Epithelial cell of proximal tubule (primary cell): ENCODE results near the gene DTX1. TPM values are rescaled to one million over a fixed set of nuclear protein-coding genes. Genes with fewer than 3 reads are reported as not detected.

Experiments
- DNase-seq: peaks from one replicate; pipeline ENCODE4 v3.0.0-alpha.2; 2011; ENCODE audit warnings: low read depth
- H3K4me3 ChIP-seq: 2 replicates; pipeline ENCODE4 v1.5.1; 2011; ENCODE audit warnings: low read depth, mild to moderate bottlenecking, low read length
- total RNA-seq: library from RNA; depleted of rRNA; stranded (reverse); fragments of >200 nt; gene quantifications from 2 replicates; pipeline ENCODE4 v1.2.3, GENCODE V29; 2015
- TF ChIP-seq, protein P1 (sequence below): conservative IDR thresholded peaks from 2 replicates; pipeline ENCODE4 v1.5.1; 2012; ENCODE audit warnings: low read depth, mild to moderate bottlenecking, low read length

The DTX1 gene
- total RNA-seq = not detected in 2 replicates

DNA sequence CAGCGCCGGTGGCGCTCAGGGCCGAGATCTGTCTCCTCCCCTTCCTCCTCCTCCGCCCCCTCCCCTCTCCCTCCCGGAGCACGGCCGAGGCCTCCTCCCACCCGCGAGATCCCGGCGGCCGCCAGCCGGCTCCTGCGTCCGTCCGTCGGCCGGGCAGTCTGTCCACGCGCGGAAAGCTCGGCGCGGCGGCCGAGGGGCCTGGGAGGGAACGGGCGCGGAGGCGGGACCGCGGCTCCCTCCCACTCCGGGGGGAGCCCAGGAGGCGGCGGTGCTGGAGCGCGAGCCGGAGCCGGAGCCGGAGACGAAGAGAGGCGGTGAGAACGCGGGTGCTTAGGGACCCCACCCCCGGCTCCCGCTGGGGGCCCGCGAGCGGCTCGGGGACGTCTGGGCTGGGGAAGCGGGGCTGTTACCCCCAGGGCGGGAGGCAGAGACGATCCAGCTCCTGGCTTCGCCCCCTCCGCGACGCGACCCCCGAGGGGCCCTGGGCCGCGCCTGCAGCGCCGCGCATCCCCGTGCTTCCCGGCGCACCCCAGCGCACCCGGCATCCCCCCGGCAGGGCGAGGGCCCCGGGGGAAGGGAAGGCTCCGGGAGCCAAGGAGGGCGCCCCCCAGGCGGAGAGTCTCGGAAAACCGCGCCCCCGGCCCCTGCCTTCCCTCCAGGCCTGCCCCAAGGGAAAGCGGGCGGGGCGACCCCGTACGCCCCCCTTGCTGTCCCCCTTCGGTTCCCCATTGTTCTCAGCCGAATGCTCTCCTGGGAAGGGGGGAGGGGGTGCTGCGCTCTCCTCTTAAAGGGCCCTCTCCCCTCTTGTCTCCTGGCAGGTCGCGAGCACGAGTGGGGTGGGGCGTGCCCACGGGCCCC lies at the start of gene DTX1:
TSS of gene DTX1 (plus strand) at position 100 of the 858 bp plus-strand sequence. CDS start 1,463 bp downstream, outside the sequence.
- TF ChIP-seq, protein P1, sequence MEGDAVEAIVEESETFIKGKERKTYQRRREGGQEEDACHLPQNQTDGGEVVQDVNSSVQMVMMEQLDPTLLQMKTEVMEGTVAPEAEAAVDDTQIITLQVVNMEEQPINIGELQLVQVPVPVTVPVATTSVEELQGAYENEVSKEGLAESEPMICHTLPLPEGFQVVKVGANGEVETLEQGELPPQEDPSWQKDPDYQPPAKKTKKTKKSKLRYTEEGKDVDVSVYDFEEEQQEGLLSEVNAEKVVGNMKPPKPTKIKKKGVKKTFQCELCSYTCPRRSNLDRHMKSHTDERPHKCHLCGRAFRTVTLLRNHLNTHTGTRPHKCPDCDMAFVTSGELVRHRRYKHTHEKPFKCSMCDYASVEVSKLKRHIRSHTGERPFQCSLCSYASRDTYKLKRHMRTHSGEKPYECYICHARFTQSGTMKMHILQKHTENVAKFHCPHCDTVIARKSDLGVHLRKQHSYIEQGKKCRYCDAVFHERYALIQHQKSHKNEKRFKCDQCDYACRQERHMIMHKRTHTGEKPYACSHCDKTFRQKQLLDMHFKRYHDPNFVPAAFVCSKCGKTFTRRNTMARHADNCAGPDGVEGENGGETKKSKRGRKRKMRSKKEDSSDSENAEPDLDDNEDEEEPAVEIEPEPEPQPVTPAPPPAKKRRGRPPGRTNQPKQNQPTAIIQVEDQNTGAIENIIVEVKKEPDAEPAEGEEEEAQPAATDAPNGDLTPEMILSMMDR = no peak
- H3K4me3 ChIP-seq = peak within 1 kb of the TSS; percentile 35
- DNase-seq = no peak

DNA sequence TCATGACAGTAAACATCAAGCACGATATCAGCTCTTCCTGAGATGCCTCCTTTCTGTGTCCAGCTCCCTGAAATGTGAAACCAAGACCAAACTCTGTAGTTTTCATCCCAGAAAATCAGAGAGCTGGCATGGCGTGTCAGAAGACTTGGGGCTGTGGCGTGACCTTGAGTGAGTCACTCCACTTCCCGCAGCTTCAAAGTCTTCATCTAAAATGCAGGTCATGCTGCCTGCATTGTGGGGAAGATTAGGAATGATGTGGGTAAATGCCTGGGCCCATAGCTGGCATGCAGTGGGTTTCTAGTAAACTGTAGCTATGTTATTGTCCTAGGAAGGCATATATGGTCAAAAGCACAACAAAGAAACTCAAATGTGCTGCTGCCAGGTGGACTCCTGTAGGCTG lies 49.4 kb upstream of the DTX1 start:
- TF ChIP-seq, protein P1 = no peak
- H3K4me3 ChIP-seq = no peak overlapping the region
- peak; percentile 41 for DNase-seq

DNA sequence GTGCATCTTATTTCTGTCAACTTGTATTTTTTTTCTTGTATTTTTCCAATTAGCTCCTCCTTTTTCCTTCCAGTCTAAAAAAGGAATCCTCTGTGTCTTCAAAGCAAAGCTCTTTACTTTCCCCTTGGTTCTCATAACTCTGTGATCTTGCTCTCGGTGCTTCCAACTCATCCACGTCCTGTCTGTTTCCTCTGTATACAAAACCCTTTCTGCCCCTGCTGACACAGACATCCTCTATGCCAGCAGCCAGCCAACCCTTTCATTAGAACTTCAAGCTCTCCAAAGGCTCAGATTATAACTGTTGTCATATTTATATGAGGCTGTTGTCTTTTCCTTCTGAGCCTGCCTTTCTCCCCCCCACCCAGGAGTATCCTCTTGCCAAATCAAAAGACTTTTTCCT lies 45.8 kb upstream of the DTX1 start:
- no peak overlapping the region for H3K4me3 ChIP-seq
- TF ChIP-seq, protein P1 = no peak
- no peak for DNase-seq

DNA sequence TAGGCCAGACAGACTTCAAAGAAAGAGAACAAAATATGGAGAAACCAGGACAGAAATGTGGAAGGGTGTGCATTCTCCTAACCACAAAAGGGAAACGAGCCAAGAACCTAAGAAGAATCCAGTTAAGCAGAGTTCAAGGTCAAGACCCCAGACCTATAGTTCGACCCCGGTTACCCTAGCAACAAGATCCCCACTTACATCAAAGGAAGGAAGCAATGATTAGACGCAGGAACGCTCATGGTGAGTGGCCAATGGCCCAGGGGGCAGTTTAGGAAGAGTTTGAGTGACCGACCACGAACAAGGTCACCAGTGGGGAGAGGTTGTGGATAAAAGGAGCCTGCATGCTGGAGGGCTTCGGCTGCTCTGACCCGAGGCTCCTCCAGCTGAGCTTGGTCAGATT lies 42.0 kb upstream of the DTX1 start:
- no peak for DNase-seq
- H3K4me3 ChIP-seq = no peak overlapping the region
- TF ChIP-seq, protein P1 = no peak

DNA sequence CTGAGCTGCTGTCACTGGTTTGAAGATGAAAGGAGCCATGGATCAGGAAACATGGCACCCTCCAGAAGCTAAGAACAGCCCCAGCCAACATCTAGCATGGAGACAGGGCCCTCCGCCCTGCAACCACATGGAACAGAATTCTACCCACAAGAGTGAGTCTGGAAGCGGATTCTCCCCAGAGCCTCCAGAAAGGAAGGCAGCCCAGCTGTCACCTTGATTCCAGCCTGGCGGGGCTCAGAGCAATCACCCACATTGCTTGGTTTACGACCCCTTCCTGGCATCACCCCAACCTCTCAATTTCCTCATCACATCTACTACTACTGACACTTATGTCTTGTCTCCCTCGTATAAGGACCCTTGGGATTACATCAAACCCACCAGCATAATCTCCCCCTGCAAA lies 39.7 kb upstream of the DTX1 start:
- no peak for DNase-seq
- H3K4me3 ChIP-seq = no peak overlapping the region
- TF ChIP-seq, protein P1 = no peak

DNA sequence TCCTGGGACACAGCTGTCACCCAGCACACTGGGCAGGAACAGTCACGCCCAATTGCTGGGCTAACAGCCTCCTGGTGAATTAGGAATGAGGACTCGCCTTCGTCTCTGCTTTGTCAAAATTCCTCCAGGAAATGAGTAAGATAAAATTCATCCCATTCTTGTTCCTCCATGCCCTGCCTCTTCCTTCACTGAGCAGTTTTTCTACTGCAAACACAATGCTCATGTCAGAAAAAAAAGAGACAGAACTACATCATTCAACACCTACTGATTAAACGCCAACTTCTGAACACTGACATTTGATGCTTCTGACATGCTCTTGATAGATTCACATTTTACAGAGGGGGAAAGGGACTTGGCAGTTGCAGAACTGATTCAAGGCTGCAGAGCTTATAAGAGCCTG lies 37.5 kb upstream of the DTX1 start:
- DNase-seq = no peak
- no peak overlapping the region for H3K4me3 ChIP-seq
- TF ChIP-seq, protein P1 = no peak

DNA sequence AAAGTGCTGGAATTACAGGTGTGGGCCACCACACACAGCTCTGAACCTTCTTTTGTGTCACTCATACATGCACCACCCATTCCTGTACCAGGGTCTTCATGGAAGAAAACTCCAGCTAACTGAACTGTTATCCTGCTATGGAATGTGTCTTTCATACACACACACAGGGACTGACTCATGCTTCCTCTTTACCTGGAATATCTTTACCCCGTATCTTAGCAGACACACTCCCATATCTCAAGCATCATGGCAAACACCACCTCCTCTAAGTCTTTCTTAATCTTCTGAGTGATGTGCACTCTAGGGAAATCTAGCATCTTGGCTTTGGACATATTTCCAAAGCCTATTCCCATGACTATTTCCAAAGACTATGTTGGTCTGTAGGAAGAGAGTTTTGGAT lies 35.0 kb upstream of the DTX1 start:
- no peak for DNase-seq
- TF ChIP-seq, protein P1 = no peak
- H3K4me3 ChIP-seq = no peak overlapping the region
